Mesodermal cell (in vitro differentiated cells): ENCODE measurements around the gene PCNX1.

Experiments used
- H3K27ac ChIP-seq: 2 replicates; pipeline ENCODE4 v1.7.0; 2013; ENCODE audit warnings: mild to moderate bottlenecking, low read depth, low read length, moderate library complexity; ENCODE audit not compliant: severe bottlenecking
- H3K36me3 ChIP-seq: 2 replicates; pipeline ENCODE4 v1.7.1; 2013; ENCODE audit warnings: mild to moderate bottlenecking, low read length, moderate library complexity; ENCODE audit not compliant: control insufficient read depth, insufficient read depth
- H3K4me1 ChIP-seq: one replicate; pipeline ENCODE4 v1.7.1; 2013; ENCODE audit warnings: mild to moderate bottlenecking, low read length; ENCODE audit not compliant: insufficient read depth, control insufficient read depth, poor library complexity, severe bottlenecking
- H3K4me3 ChIP-seq: 2 replicates; pipeline ENCODE4 v1.7.0; 2013; ENCODE audit warnings: low read length, control low read depth, mild to moderate bottlenecking; ENCODE audit not compliant: insufficient read depth, poor library complexity, severe bottlenecking; ENCODE audit errors: extremely low read depth
- H3K9me3 ChIP-seq: 2 replicates; pipeline ENCODE4 v1.7.1; 2013; ENCODE audit warnings: mild to moderate bottlenecking, low read length, moderate library complexity; ENCODE audit not compliant: control insufficient read depth
- WGBS, 2 experiments: methylation state at CpG; one replicate each; pipeline ENCODE4 v1.1.5; 2013; ENCODE audit warnings: missing lambda C conversion rate in 2 of 2; ENCODE audit not compliant: insufficient coverage in 2 of 2; 5-methylcytosine and 5-hydroxymethylcytosine counted together

PCNX1 gene

GRCh38 chr14:70889555-70889954 lies 17.7 kb upstream of the PCNX1 start:
- WGBS, 2 experiments, result 84 to 89% methylated on average over 3 to 4 of the region's 5 CpGs
- Histone ChIP-seq H3K4me1 (peaks cover 23% of the 10 kb centered on the region), H3K4me3 (no peak overlapping the region), H3K27ac (no peak overlapping the region), H3K9me3 (no peaks in the 10 kb centered on the region), H3K36me3 (no peaks in the 10 kb centered on the region)

GRCh38 chr14:70890826-70891659 lies 16.2 kb upstream of the PCNX1 start:
- whole genome bisulfite sequencing, 2 experiments, result 95 to 100% methylated on average over 3 to 5 of the region's 5 CpGs

GRCh38 chr14:70891737-70892136 lies 15.5 kb upstream of the PCNX1 start:
- WGBS, 2 experiments, result no CpG with 5 or more reads among the region's 2 CpGs
- peaks cover 19% of the 10 kb centered on the region for H3K4me1 ChIP-seq

More at GRCh38 chr14:70890826-70891659, 16.2 kb upstream of the PCNX1 start:
- Histone ChIP-seq H3K4me3 (no peak overlapping the region), H3K9me3 (no peaks in the 10 kb centered on the region), H3K27ac (no peak overlapping the region), H3K4me1 (peaks cover 23% of the 10 kb centered on the region), H3K36me3 (no peaks in the 10 kb centered on the region)

GRCh38 chr14:70893062-70893845 lies 14.0 kb upstream of the PCNX1 start:
- Histone ChIP-seq H3K9me3 (no peaks in the 10 kb centered on the region), H3K4me1 (peaks cover 5% of the 10 kb centered on the region), H3K4me3 (no peak overlapping the region), H3K36me3 (no peaks in the 10 kb centered on the region), H3K27ac (no peak overlapping the region)
- WGBS, 2 experiments, result 94 to 95% methylated on average over 5 to 8 of the region's 13 CpGs

More at GRCh38 chr14:70891737-70892136, 15.5 kb upstream of the PCNX1 start:
- Histone ChIP-seq H3K36me3 (no peaks in the 10 kb centered on the region), H3K9me3 (no peaks in the 10 kb centered on the region), H3K27ac (no peak overlapping the region), H3K4me3 (no peak overlapping the region)

GRCh38 chr14:70893858-70894291 lies 13.4 kb upstream of the PCNX1 start:
- H3K27ac ChIP-seq, result no peak overlapping the region
- 90 to 91% methylated on average over 4 of the region's 5 CpGs for WGBS, 2 experiments

GRCh38 chr14:70894868-70895267 lies 12.4 kb upstream of the PCNX1 start:
- no peaks in the 10 kb centered on the region for H3K9me3 ChIP-seq
- no peak overlapping the region for H3K4me3 ChIP-seq
- peak overlapping the region; percentile 2 for H3K27ac ChIP-seq
- 80% methylated on average over 1 of the region's 2 CpGs; no CpG with 5 or more reads in 1 of the 2 experiments for WGBS, 2 experiments
- no peaks in the 10 kb centered on the region for H3K36me3 ChIP-seq
- H3K4me1 ChIP-seq, result peaks cover 5% of the 10 kb centered on the region

More at GRCh38 chr14:70893858-70894291, 13.4 kb upstream of the PCNX1 start:
- Histone ChIP-seq H3K4me3 (no peak overlapping the region), H3K4me1 (peaks cover 5% of the 10 kb centered on the region), H3K9me3 (no peaks in the 10 kb centered on the region), H3K36me3 (no peaks in the 10 kb centered on the region)

GRCh38 chr14:70896317-70896716 lies 10.9 kb upstream of the PCNX1 start:
- no CpG with 5 or more reads among the region's 1 CpG for WGBS, 2 experiments
- Histone ChIP-seq H3K4me3 (no peak overlapping the region), H3K4me1 (peaks cover 5% of the 10 kb centered on the region), H3K27ac (no peak overlapping the region), H3K36me3 (no peaks in the 10 kb centered on the region), H3K9me3 (no peaks in the 10 kb centered on the region)

- 87 to 89% methylated on average over 3 of the region's 3 CpGs for WGBS, 2 experiments
Observed at GRCh38 chr14:70896981-70897380, 10.3 kb upstream of the PCNX1 start.

GRCh38 chr14:70897464-70897863 lies 9.8 kb upstream of the PCNX1 start:
- H3K36me3 ChIP-seq, result no peaks in the 10 kb centered on the region
- H3K27ac ChIP-seq, result no peak overlapping the region
- H3K4me1 ChIP-seq, result peaks cover 5% of the 10 kb centered on the region
- WGBS, 2 experiments, result 82 to 100% methylated on average over 2 of the region's 2 CpGs
- no peak overlapping the region for H3K4me3 ChIP-seq
- no peaks in the 10 kb centered on the region for H3K9me3 ChIP-seq

More at GRCh38 chr14:70896981-70897380, 10.3 kb upstream of the PCNX1 start:
- H3K4me3 ChIP-seq, result no peak overlapping the region
- no peaks in the 10 kb centered on the region for H3K9me3 ChIP-seq
- H3K36me3 ChIP-seq, result no peaks in the 10 kb centered on the region
- no peak overlapping the region for H3K27ac ChIP-seq
- H3K4me1 ChIP-seq, result peaks cover 5% of the 10 kb centered on the region

- WGBS, 2 experiments, result 94% methylated on average over 2 to 3 of the region's 3 CpGs
- no peaks in the 10 kb centered on the region for H3K36me3 ChIP-seq
- no peak overlapping the region for H3K27ac ChIP-seq
- peaks cover 5% of the 10 kb centered on the region for H3K4me1 ChIP-seq
- no peak overlapping the region for H3K4me3 ChIP-seq
- H3K9me3 ChIP-seq, result no peaks in the 10 kb centered on the region
Observed at GRCh38 chr14:70898111-70898745, 9.0 kb upstream of the PCNX1 start.
